Keratinocyte (primary cell): Measurements from ENCODE around the gene PLEKHG5. TPM values are rescaled to one million over a fixed set of nuclear protein-coding genes. Genes with fewer than 3 reads are reported as not detected.
A peak's percentile ranks its signal among the peaks of the same experiment; 100 is the strongest.

Experiments
- DNase-seq: peaks from one replicate; pipeline ENCODE4 v3.0.0-alpha.2; 2011; ENCODE audit warnings: low read depth, missing footprints, low spot score
- FAIRE-seq: peaks from 2 replicates; lab custom pipeline; 2011; peaks lifted over from hg19 to GRCh38; lab: Jason Lieb, UNC
- H2AFZ ChIP-seq: 2 replicates; pipeline ENCODE4 v1.6.0; 2012; ENCODE audit warnings: low read length, control low read depth, inconsistent platforms; ENCODE audit not compliant: control insufficient read depth
- H3K27ac ChIP-seq: 2 replicates; pipeline ENCODE4 v1.5.1; 2011; ENCODE audit warnings: low read length; ENCODE audit not compliant: control insufficient read depth, insufficient read depth
- H3K27me3 ChIP-seq: 3 replicates; pipeline ENCODE4 v1.6.0; 2011; ENCODE audit warnings: low read length; ENCODE audit not compliant: control insufficient read depth, insufficient read depth; ENCODE audit errors: extremely low read depth
- H3K36me3 ChIP-seq, 2 experiments: 2 replicates in 1 of 2; 3 replicates in 1 of 2; pipeline ENCODE4 v1.5.1; 2011; ENCODE audit warnings: low read length in 2 of 2, mild to moderate bottlenecking in 1 of 2; ENCODE audit not compliant: control insufficient read depth in 2 of 2, insufficient read depth in 2 of 2; ENCODE audit errors: extremely low read depth in 1 of 2
- H3K4me1 ChIP-seq: 3 replicates; pipeline ENCODE4 v1.5.1; 2011; ENCODE audit warnings: low read length; ENCODE audit not compliant: control insufficient read depth, insufficient read depth; ENCODE audit errors: extremely low read depth
- H3K4me2 ChIP-seq: 3 replicates; pipeline ENCODE4 v1.6.0; 2011; ENCODE audit warnings: low read depth, low read length; ENCODE audit not compliant: control insufficient read depth, insufficient read depth; ENCODE audit errors: extremely low read depth
- H3K4me3 ChIP-seq, 3 experiments: fragments of 200-600 bp in 1 of 3; sonication (generic) in 1 of 3; 2 replicates in 2 of 3; 3 replicates in 1 of 3; pipeline ENCODE4 v1.5.1; 2011 to 2016; ENCODE audit warnings: low read length in 3 of 3, mild to moderate bottlenecking in 3 of 3, control low read depth in 2 of 3, inconsistent platforms in 1 of 3, low read depth in 1 of 3, mixed read lengths in 1 of 3, mixed run types in 1 of 3, moderate library complexity in 1 of 3; ENCODE audit not compliant: control insufficient read depth in 2 of 3, insufficient read depth in 2 of 3; ENCODE audit errors: extremely low read depth in 1 of 3
- H3K79me2 ChIP-seq: 2 replicates; pipeline ENCODE4 v1.6.0; 2012; ENCODE audit warnings: low read length; ENCODE audit not compliant: control insufficient read depth, insufficient read depth
- H3K9ac ChIP-seq: 3 replicates; pipeline ENCODE4 v1.6.0; 2011; ENCODE audit warnings: low read length; ENCODE audit not compliant: control insufficient read depth, insufficient read depth; ENCODE audit errors: extremely low read depth
- H3K9me1 ChIP-seq: 3 replicates; pipeline ENCODE4 v1.6.0; 2011; ENCODE audit warnings: low read length; ENCODE audit not compliant: control insufficient read depth, insufficient read depth; ENCODE audit errors: extremely low read depth
- H3K9me3 ChIP-seq: 2 replicates; pipeline ENCODE4 v1.5.1; 2012; ENCODE audit warnings: low read depth, low read length; ENCODE audit not compliant: control insufficient read depth
- H4K20me1 ChIP-seq: 3 replicates; pipeline ENCODE4 v1.6.0; 2011; ENCODE audit warnings: low read length; ENCODE audit not compliant: control insufficient read depth, insufficient read depth; ENCODE audit errors: extremely low read depth
- CTCF ChIP-seq, 3 experiments: IDR thresholded peaks in 1 of 3; conservative IDR thresholded peaks in 1 of 3; optimal IDR thresholded peaks in 1 of 3; 2 replicates in 2 of 3; 3 replicates in 1 of 3; pipeline versions ENCODE3 to v1.5.1; 2011; ENCODE audit warnings: low read length in 3 of 3, mild to moderate bottlenecking in 3 of 3, moderate library complexity in 2 of 3, control low read depth in 1 of 3, inconsistent platforms in 1 of 3; ENCODE audit not compliant: insufficient read depth in 2 of 3; ENCODE audit errors: extremely low read depth in 1 of 3
- EZH2 ChIP-seq: IDR thresholded peaks from one replicate; pipeline ENCODE4 v1.6.1; 2012; ENCODE audit warnings: inconsistent platforms, mild to moderate bottlenecking, low read length, moderate library complexity
- dilution Hi-C: fragments of 300-500 bp; cut with MboI; formaldehyde crosslinking; loops from one replicate; pipeline ENCODE4 v1.7.0; 2020; ENCODE audit warnings: low sequenced_read_pairs; ENCODE audit not compliant: extremely low pct_ligation_motif_present
- polyA plus RNA-seq, 5 experiments: library from polyadenylated mRNA; depleted of rRNA in 3 of 5; stranded (reverse) in 3 of 5; stranded (forward) in 1 of 5; unstranded in 1 of 5; fragments of >200 nt; gene quantifications; 1 replicate in 1 of 5; 2 replicates in 3 of 5; 3 replicates in 1 of 5; pipeline versions ENCODE4 v1.2.1 to v1.2.3, GENCODE V29; 2011 to 2012; ENCODE audit warnings: missing spikeins in 2 of 5, low read depth in 1 of 5, low replicate concordance in 1 of 5

The PLEKHG5 gene
- polyA plus RNA-seq, 1 donor (not counting 4 experiments of a cell fraction or from before 2014, with no cell fraction given), result 11.8 TPM

GRCh38 chr1:6526316-6526715 is 34.8 kb upstream of the PLEKHG5 start:
- no peak for DNase-seq
- no peak overlapping the region for H2AFZ ChIP-seq
- H3K4me3 ChIP-seq, result no peak overlapping the region
- no peaks in the 10 kb centered on the region for H3K9me1 ChIP-seq
- FAIRE-seq, result no peak
- H3K9ac ChIP-seq, result no peak overlapping the region
- peaks cover 3% of the 10 kb centered on the region for H4K20me1 ChIP-seq
- H3K27me3 ChIP-seq, result no peaks in the 10 kb centered on the region
- H3K79me2 ChIP-seq, result no peaks in the 10 kb centered on the region
- no peak overlapping the region for H3K27ac ChIP-seq
- peaks cover 27 to 40% of the 10 kb centered on the region in 2 experiments for H3K36me3 ChIP-seq
- H3K4me1 ChIP-seq, result peaks cover 7% of the 10 kb centered on the region
- no peak for TF ChIP-seq EZH2
- TF ChIP-seq CTCF (optimal IDR thresholded peaks at IDR 0.05 in 1 of 3, IDR thresholded peaks at IDR 0.05 in 1 of 3, conservative IDR thresholded peaks at IDR 0.05 in 1 of 3; ENCODE audit: extremely low read depth in 1 of 3, insufficient read depth in 2 of 3, low read length in 3 of 3), result no peak
- H3K9me3 ChIP-seq, result no peaks in the 10 kb centered on the region
- dilution Hi-C loops, result no loop called here
- H3K4me2 ChIP-seq, result no peak overlapping the region

GRCh38 chr1:6523566-6523965 is 32.1 kb upstream of the PLEKHG5 start:
- H3K36me3 ChIP-seq, result peaks cover 16 to 26% of the 10 kb centered on the region in 2 experiments
- no peak overlapping the region for H3K9ac ChIP-seq
- no peaks in the 10 kb centered on the region for H3K27me3 ChIP-seq
- H3K9me3 ChIP-seq, result no peaks in the 10 kb centered on the region
- no peak overlapping the region for H3K27ac ChIP-seq
- dilution Hi-C loops, result no loop called here
- no peak overlapping the region for H3K4me2 ChIP-seq
- peaks cover 3% of the 10 kb centered on the region for H4K20me1 ChIP-seq
- FAIRE-seq (peak; percentile 74), DNase-seq (no peak)
- TF ChIP-seq CTCF (optimal IDR thresholded peaks at IDR 0.05 in 1 of 3, IDR thresholded peaks at IDR 0.05 in 1 of 3, conservative IDR thresholded peaks at IDR 0.05 in 1 of 3; ENCODE audit: extremely low read depth in 1 of 3, insufficient read depth in 2 of 3, low read length in 3 of 3) (peak; percentile 59 to 72 (median 67)), EZH2 (no peak)
- no peak overlapping the region for H3K4me3 ChIP-seq
- no peaks in the 10 kb centered on the region for H3K9me1 ChIP-seq
- H3K4me1 ChIP-seq, result peaks cover 31% of the 10 kb centered on the region
- no peak overlapping the region for H2AFZ ChIP-seq
- H3K79me2 ChIP-seq, result no peaks in the 10 kb centered on the region
